A549 (cell line): Measurements from ENCODE around the gene DHX30.

Source experiments
- CBX8 ChIP-seq: fragments of 200-600 bp; sonication (generic); IDR thresholded peaks from 2 replicates; pipeline ENCODE4 v1.6.1; 2016
- CTCF ChIP-seq: fragments of >200 bp; sonication (Bioruptor Twin); formaldehyde crosslinking; IDR thresholded peaks from 3 replicates; pipeline ENCODE4 v1.5.1; 2016
- EP300 ChIP-seq, 2 experiments: fragments of >200 bp; sonication (Bioruptor Twin); formaldehyde crosslinking; IDR thresholded peaks; 2 replicates in 1 of 2; 3 replicates in 1 of 2; pipeline ENCODE4 v1.6.1; 2016 to 2017
- ESRRA ChIP-seq: fragments of 150-350 bp; IDR thresholded peaks from 2 replicates; pipeline ENCODE4 v1.6.1; 2014; ENCODE audit warnings: mild to moderate bottlenecking, low read length, borderline replicate concordance
- HES2 ChIP-seq: fragments of >200 bp; sonication (Bioruptor Twin); formaldehyde crosslinking; IDR thresholded peaks from 2 replicates; pipeline ENCODE4 v1.6.1; 2016
- KDM1A ChIP-seq: fragments of 200-600 bp; sonication (generic); IDR thresholded peaks from 2 replicates; pipeline ENCODE4 v1.6.1; 2016; ENCODE audit warnings: low read depth, mild to moderate bottlenecking
- MAX ChIP-seq: IDR thresholded peaks from 2 replicates; pipeline ENCODE4 v1.6.1; 2012
- MAZ ChIP-seq: fragments of 150-350 bp; IDR thresholded peaks from 2 replicates; pipeline ENCODE4 v1.6.1; 2014; ENCODE audit warnings: antibody characterized with exemption, low read depth, low read length, borderline replicate concordance
- MYC ChIP-seq: IDR thresholded peaks from 2 replicates; pipeline ENCODE4 v1.6.1; 2012; ENCODE audit warnings: mild to moderate bottlenecking, inconsistent platforms, low read length, improper control_type of control experiment, borderline replicate concordance
- NR3C1 ChIP-seq: fragments of >200 bp; sonication (Bioruptor Twin); formaldehyde crosslinking; IDR thresholded peaks from 3 replicates; pipeline ENCODE4 v1.6.1; 2017
- REST ChIP-seq: fragments of 200-600 bp; sonication (generic); IDR thresholded peaks from 2 replicates; pipeline ENCODE4 v1.6.1; 2016; ENCODE audit warnings: antibody characterized with exemption, mild to moderate bottlenecking, moderate library complexity
- RNF2 ChIP-seq: fragments of 200-600 bp; sonication (generic); IDR thresholded peaks from 2 replicates; pipeline ENCODE4 v1.6.1; 2016; ENCODE audit warnings: low read depth, mild to moderate bottlenecking, antibody characterized with exemption, moderate library complexity, borderline replicate concordance
- USF2 ChIP-seq: fragments of 450-650 bp; IDR thresholded peaks from 2 replicates; pipeline ENCODE4 v1.6.1; 2014; ENCODE audit warnings: antibody characterized with exemption
- ZFP36 ChIP-seq: fragments of 450-650 bp; IDR thresholded peaks from 2 replicates; pipeline ENCODE4 v1.6.1; 2014; ENCODE audit warnings: borderline replicate concordance; ENCODE audit not compliant: partially characterized antibody

GRCh38 chr3:47874438-47874837, 71.5 kb downstream of the DHX30 start:
- TF ChIP-seq KDM1A: no peak
- TF ChIP-seq USF2: no peak
- TF ChIP-seq CTCF: no peak
- no peak for TF ChIP-seq HES2
- TF ChIP-seq NR3C1: no peak
- TF ChIP-seq ZFP36: no peak
- TF ChIP-seq EP300 (IDR thresholded peaks at IDR 0.05): no peak
- no peak for TF ChIP-seq REST
- no peak for TF ChIP-seq RNF2
- no peak for TF ChIP-seq MAX
- no peak for TF ChIP-seq ESRRA
- TF ChIP-seq MAZ: no peak
- TF ChIP-seq MYC: no peak
- TF ChIP-seq CBX8: no peak
